Liver (tissue), 9 donors: Measurements from ENCODE around the gene LRMDA. TPM values are rescaled to one million over a fixed set of nuclear protein-coding genes. Genes with fewer than 3 reads are reported as not detected.

Experiments used
- DNase-seq: peaks from one replicate; pipeline ENCODE4 v3.0.0-alpha.2; 2017; ENCODE audit warnings: low spot score
- H3K27ac ChIP-seq, 2 donors: one replicate each; pipeline ENCODE4 v1.7.0; 2013; ENCODE audit warnings: inconsistent platforms in 2 of 2, low read length in 2 of 2, control low read depth in 1 of 2, low read depth in 1 of 2, mild to moderate bottlenecking in 1 of 2
- H3K27me3 ChIP-seq, 4 donors: one replicate each; pipeline versions ENCODE4 v1.6.1 to v1.7.0; 2013; ENCODE audit warnings: low read length in 3 of 4, inconsistent platforms in 1 of 4, mild to moderate bottlenecking in 1 of 4, moderate library complexity in 1 of 4; ENCODE audit not compliant: control insufficient read depth in 4 of 4, insufficient read depth in 4 of 4
- H3K36me3 ChIP-seq, 4 donors: one replicate each; pipeline versions ENCODE4 v1.6.1 to v1.7.0; 2013; ENCODE audit warnings: low read length in 3 of 4, mild to moderate bottlenecking in 3 of 4, low read depth in 1 of 4, moderate library complexity in 1 of 4; ENCODE audit not compliant: control insufficient read depth in 4 of 4, insufficient read depth in 3 of 4
- H3K4me1 ChIP-seq, 4 donors: one replicate each; pipeline versions ENCODE4 v1.6.1 to v1.7.0; 2013; ENCODE audit warnings: low read length in 3 of 4, mild to moderate bottlenecking in 3 of 4, moderate library complexity in 1 of 4; ENCODE audit not compliant: control insufficient read depth in 4 of 4, insufficient read depth in 4 of 4
- H3K4me3 ChIP-seq, 3 donors: one replicate each; pipeline versions ENCODE4 v1.6.1 to v1.7.0; 2013; ENCODE audit warnings: low read length in 3 of 3, control low read depth in 1 of 3, low read depth in 1 of 3, mild to moderate bottlenecking in 1 of 3
- H3K9ac ChIP-seq, 2 donors: one replicate each; pipeline ENCODE4 v1.7.0; 2013; ENCODE audit warnings: low read length in 2 of 2, mild to moderate bottlenecking in 2 of 2, moderate library complexity in 2 of 2, control low read depth in 1 of 2, low read depth in 1 of 2
- H3K9me3 ChIP-seq, 4 donors: one replicate each; pipeline versions ENCODE4 v1.6.1 to v1.7.0; 2013; ENCODE audit warnings: low read length in 3 of 4; ENCODE audit not compliant: control insufficient read depth in 4 of 4
- ATF3 ChIP-seq: IDR thresholded peaks from 2 replicates; pipeline ENCODE4 v1.6.1; 2016; ENCODE audit warnings: antibody characterized with exemption
- FOXA1 ChIP-seq: IDR thresholded peaks from 2 replicates; pipeline ENCODE4 v1.6.1; 2016; ENCODE audit warnings: antibody characterized with exemption
- FOXA2 ChIP-seq: IDR thresholded peaks from 2 replicates; pipeline ENCODE4 v1.6.1; 2016; ENCODE audit warnings: antibody characterized with exemption
- GABPA ChIP-seq, 2 donors: IDR thresholded peaks in 1 of 2; conservative IDR thresholded peaks in 1 of 2; 2 replicates each; pipeline ENCODE4 v1.6.1; 2016; ENCODE audit warnings: antibody characterized with exemption in 2 of 2, mild to moderate bottlenecking in 1 of 2, moderate library complexity in 1 of 2
- HNF4A ChIP-seq, 2 donors: conservative IDR thresholded peaks; 2 replicates each; pipeline ENCODE4 v1.6.1; 2016; ENCODE audit warnings: antibody characterized with exemption in 2 of 2, mild to moderate bottlenecking in 2 of 2
- HNF4G ChIP-seq: IDR thresholded peaks from 2 replicates; pipeline ENCODE4 v1.6.1; 2016; ENCODE audit warnings: antibody characterized with exemption
- JUND ChIP-seq, 2 donors: IDR thresholded peaks; 2 replicates each; pipeline ENCODE4 v1.6.1; 2016; ENCODE audit warnings: antibody characterized with exemption in 2 of 2
- MAX ChIP-seq: IDR thresholded peaks from 2 replicates; pipeline ENCODE4 v1.6.1; 2016; ENCODE audit warnings: antibody characterized with exemption
- REST ChIP-seq: IDR thresholded peaks from 2 replicates; pipeline ENCODE4 v1.6.1; 2016; ENCODE audit warnings: antibody characterized with exemption, mild to moderate bottlenecking
- RXRA ChIP-seq, 2 donors: IDR thresholded peaks; 2 replicates each; pipeline ENCODE4 v1.6.1; 2017 to 2018; ENCODE audit warnings: antibody characterized with exemption in 2 of 2, mild to moderate bottlenecking in 1 of 2
- SP1 ChIP-seq: IDR thresholded peaks from 2 replicates; pipeline ENCODE4 v1.6.1; 2018; ENCODE audit warnings: antibody characterized with exemption, mild to moderate bottlenecking
- TAF1 ChIP-seq: conservative IDR thresholded peaks from 2 replicates; pipeline ENCODE4 v1.6.1; 2016; ENCODE audit warnings: antibody characterized with exemption, mild to moderate bottlenecking
- ZBTB33 ChIP-seq: IDR thresholded peaks from 2 replicates; pipeline ENCODE4 v1.6.1; 2016; ENCODE audit warnings: antibody characterized with exemption
- WGBS: extraction: QIAGEN DNeasy Blood & Tissue Kit; methylation state at CpG from one replicate; pipeline ENCODE4 v1.1.7; 2013; 5-methylcytosine and 5-hydroxymethylcytosine counted together
- polyA plus RNA-seq, 2 donors: library from polyadenylated mRNA; stranded (reverse) in 1 of 2; unstranded in 1 of 2; fragments of 200-250 nt in 1 of 2; fragments of >200 nt in 1 of 2; fragmentation: Nextera tagmentation in 1 of 2; extraction: Ambion mirVana in 1 of 2; gene quantifications; one replicate each; pipeline versions ENCODE4 v1.2.1 to v1.2.3, GENCODE V29; 2013 to 2015
- total RNA-seq, 2 donors: library from RNA; depleted of rRNA; stranded (reverse); fragments of >200 nt; gene quantifications; one replicate each; pipeline ENCODE4 v1.2.3, GENCODE V29; 2014
- donor health status: healthy.
- donor health status: healthy.
- donor health status: healthy.
- donor health status: healthy.
- donor health status: healthy.

Gene LRMDA
- total and polyA plus RNA-seq, 4 donors = 7.9 to 15.8 (median 11.3) TPM

- no peak for DNase-seq
- Histone ChIP-seq H3K27me3 (no peaks in the 10 kb centered on the region), H3K4me1 (peaks cover 0 to 3% (median 0%) of the 10 kb centered on the region in 4 donors), H3K9me3 (no peaks in the 10 kb centered on the region), H3K27ac (no peak overlapping the region), H3K36me3 (no peaks in the 10 kb centered on the region), H3K4me3 (no peak overlapping the region), H3K9ac (no peak overlapping the region)
- WGBS = 95% methylated on average over 14 of the region's 14 CpGs
- TF ChIP-seq HNF4G (no peak), REST (peak; percentile 97)
Observed at GRCh38 chr10:76017026-76017732, 585.8 kb downstream of the LRMDA start.

- Histone ChIP-seq H3K36me3 (no peaks in the 10 kb centered on the region), H3K27me3 (no peaks in the 10 kb centered on the region), H3K9me3 (no peaks in the 10 kb centered on the region), H3K9ac (no peak overlapping the region), H3K27ac (no peak overlapping the region), H3K4me1 (peaks cover 0 to 3% (median 2%) of the 10 kb centered on the region in 4 donors), H3K4me3 (no peak overlapping the region)
- WGBS = 76% methylated on average over 6 of the region's 6 CpGs
- no peak for DNase-seq
- TF ChIP-seq ATF3 (no peak), MAX (no peak), SP1 (no peak)
Observed at GRCh38 chr10:76017733-76018433, 586.5 kb downstream of the LRMDA start.

- no peak for DNase-seq
- H3K4me3 ChIP-seq = no peak overlapping the region
- H3K4me1 ChIP-seq = peaks cover 8 to 21% (median 14%) of the 10 kb centered on the region in 4 donors
- H3K36me3 ChIP-seq = no peaks in the 10 kb centered on the region
- 95% methylated on average over 2 of the region's 2 CpGs for WGBS
- no peak overlapping the region for H3K27ac ChIP-seq
- no peaks in the 10 kb centered on the region for H3K27me3 ChIP-seq
- H3K9me3 ChIP-seq = no peaks in the 10 kb centered on the region
- H3K9ac ChIP-seq = no peak overlapping the region
- TF ChIP-seq MAX (no peak), JUND (IDR thresholded peaks at IDR 0.05) (no peak), FOXA1 (no peak), ATF3 (no peak), REST (no peak), SP1 (no peak), TAF1 (no peak), FOXA2 (no peak), RXRA (IDR thresholded peaks at IDR 0.05) (no peak), HNF4G (no peak), HNF4A (conservative IDR thresholded peaks at IDR 0.05) (no peak), GABPA (IDR thresholded peaks at IDR 0.05 in 1 of 2, conservative IDR thresholded peaks at IDR 0.05 in 1 of 2) (no peak), ZBTB33 (no peak)
Observed at GRCh38 chr10:76020630-76021029, 589.2 kb downstream of the LRMDA start.
